GM12872 (cell line): ENCODE data around the gene IL22RA2.

ENCODE experiments used
- CTCF ChIP-seq: IDR thresholded peaks from 3 replicates; pipeline ENCODE4 v1.5.1; 2011; ENCODE audit warnings: low read depth, mild to moderate bottlenecking, low read length, moderate library complexity; ENCODE audit not compliant: insufficient read depth

Gene IL22RA2

GRCh38 chr6:137095093-137095492, 78.4 kb downstream of the IL22RA2 start:
- TF ChIP-seq CTCF, result no peak

GRCh38 chr6:137094411-137095008, 78.9 kb downstream of the IL22RA2 start:
- TF ChIP-seq CTCF, result peak; percentile 71
